Panc1 (cell line): Measurements from ENCODE around the gene TMEM240.

ENCODE experiments used
- POLR2AphosphoS5 ChIP-seq: IDR thresholded peaks from 2 replicates; pipeline ENCODE4 v1.6.1; 2012; ENCODE audit warnings: mild to moderate bottlenecking, low read depth, low read length, moderate library complexity
- SIN3A ChIP-seq: IDR thresholded peaks from 2 replicates; pipeline ENCODE4 v1.6.1; 2012; ENCODE audit warnings: low read depth, mild to moderate bottlenecking, low read length, moderate library complexity, borderline replicate concordance; ENCODE audit not compliant: insufficient read depth
- TF ChIP-seq, protein P1 (sequence below): fragments of 450-650 bp; IDR thresholded peaks from 2 replicates; pipeline ENCODE4 v1.5.1; 2017; ENCODE audit warnings: mild to moderate bottlenecking
- TF ChIP-seq, protein P2 (sequence below), 2 experiments: IDR thresholded peaks; 2 replicates each; pipeline ENCODE4 v1.6.1; 2011 to 2012; ENCODE audit warnings: low read depth in 2 of 2, control low read depth in 1 of 2, low read length in 1 of 2, mild to moderate bottlenecking in 1 of 2, moderate library complexity in 1 of 2; ENCODE audit not compliant: insufficient read depth in 1 of 2

DNA sequence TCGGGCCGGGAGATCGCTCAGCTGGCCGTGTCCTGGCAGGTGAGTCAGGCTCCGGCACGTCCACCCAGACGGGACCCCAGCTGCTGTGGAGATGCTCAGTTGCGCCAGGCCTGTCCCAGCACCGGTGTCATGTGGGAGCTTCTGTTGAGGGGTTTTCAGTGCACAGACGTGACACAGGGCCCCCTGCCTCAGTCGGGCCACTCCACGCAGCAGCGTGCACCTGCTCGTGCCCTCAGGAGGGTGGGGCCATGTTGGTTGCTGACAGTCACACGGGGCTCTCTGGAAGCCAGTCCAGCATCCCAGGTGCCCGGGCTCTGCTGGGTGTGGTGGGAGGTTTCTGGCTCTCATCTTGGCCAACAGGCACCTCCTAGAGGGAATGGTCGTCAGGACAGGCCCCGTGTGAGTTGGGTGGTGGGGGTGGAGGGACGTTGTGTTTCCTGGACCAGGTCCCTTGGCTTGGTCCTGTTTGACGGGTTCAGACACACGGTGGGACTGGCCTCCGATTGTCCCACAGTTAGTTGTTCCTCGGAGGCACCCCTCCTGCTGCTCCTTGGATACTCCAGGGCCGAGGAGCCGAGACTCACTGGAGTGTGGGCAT is 49.7 kb downstream of the TMEM240 start:
- TF ChIP-seq, protein P1, sequence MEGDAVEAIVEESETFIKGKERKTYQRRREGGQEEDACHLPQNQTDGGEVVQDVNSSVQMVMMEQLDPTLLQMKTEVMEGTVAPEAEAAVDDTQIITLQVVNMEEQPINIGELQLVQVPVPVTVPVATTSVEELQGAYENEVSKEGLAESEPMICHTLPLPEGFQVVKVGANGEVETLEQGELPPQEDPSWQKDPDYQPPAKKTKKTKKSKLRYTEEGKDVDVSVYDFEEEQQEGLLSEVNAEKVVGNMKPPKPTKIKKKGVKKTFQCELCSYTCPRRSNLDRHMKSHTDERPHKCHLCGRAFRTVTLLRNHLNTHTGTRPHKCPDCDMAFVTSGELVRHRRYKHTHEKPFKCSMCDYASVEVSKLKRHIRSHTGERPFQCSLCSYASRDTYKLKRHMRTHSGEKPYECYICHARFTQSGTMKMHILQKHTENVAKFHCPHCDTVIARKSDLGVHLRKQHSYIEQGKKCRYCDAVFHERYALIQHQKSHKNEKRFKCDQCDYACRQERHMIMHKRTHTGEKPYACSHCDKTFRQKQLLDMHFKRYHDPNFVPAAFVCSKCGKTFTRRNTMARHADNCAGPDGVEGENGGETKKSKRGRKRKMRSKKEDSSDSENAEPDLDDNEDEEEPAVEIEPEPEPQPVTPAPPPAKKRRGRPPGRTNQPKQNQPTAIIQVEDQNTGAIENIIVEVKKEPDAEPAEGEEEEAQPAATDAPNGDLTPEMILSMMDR, result no peak
- TF ChIP-seq, protein P2, sequence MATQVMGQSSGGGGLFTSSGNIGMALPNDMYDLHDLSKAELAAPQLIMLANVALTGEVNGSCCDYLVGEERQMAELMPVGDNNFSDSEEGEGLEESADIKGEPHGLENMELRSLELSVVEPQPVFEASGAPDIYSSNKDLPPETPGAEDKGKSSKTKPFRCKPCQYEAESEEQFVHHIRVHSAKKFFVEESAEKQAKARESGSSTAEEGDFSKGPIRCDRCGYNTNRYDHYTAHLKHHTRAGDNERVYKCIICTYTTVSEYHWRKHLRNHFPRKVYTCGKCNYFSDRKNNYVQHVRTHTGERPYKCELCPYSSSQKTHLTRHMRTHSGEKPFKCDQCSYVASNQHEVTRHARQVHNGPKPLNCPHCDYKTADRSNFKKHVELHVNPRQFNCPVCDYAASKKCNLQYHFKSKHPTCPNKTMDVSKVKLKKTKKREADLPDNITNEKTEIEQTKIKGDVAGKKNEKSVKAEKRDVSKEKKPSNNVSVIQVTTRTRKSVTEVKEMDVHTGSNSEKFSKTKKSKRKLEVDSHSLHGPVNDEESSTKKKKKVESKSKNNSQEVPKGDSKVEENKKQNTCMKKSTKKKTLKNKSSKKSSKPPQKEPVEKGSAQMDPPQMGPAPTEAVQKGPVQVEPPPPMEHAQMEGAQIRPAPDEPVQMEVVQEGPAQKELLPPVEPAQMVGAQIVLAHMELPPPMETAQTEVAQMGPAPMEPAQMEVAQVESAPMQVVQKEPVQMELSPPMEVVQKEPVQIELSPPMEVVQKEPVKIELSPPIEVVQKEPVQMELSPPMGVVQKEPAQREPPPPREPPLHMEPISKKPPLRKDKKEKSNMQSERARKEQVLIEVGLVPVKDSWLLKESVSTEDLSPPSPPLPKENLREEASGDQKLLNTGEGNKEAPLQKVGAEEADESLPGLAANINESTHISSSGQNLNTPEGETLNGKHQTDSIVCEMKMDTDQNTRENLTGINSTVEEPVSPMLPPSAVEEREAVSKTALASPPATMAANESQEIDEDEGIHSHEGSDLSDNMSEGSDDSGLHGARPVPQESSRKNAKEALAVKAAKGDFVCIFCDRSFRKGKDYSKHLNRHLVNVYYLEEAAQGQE (IDR thresholded peaks at IDR 0.05; ENCODE audit: insufficient read depth in 1 of 2, low read depth in 2 of 2, low read length in 1 of 2), result no peak
- no peak for TF ChIP-seq SIN3A
- no peak for TF ChIP-seq POLR2AphosphoS5
